ENCODE results near the gene UMAD1. TPM values are rescaled to one million over a fixed set of nuclear protein-coding genes. Genes with fewer than 3 reads are reported as not detected.

UMAD1 gene
- total RNA-seq, 1 donor from 2014 or later, result 13.9 TPM

GRCh38 chr7:7832518-7832917 lies 192.0 kb downstream of the UMAD1 start:
- H3K4me3 Mint-ChIP-seq, result no peak overlapping the region
- peaks cover 17% of the 10 kb centered on the region for H3K4me1 Mint-ChIP-seq
- peaks cover 3% of the 10 kb centered on the region for H3K36me3 Mint-ChIP-seq (ENCODE audit: low read depth)
- DNase-seq (no peak), ATAC-seq (ENCODE audit: low read depth) (no peak)
- intact Hi-C loops (cut with micrococcal nuclease), result no loop called here
- H3K27ac Mint-ChIP-seq, result no peak overlapping the region
- H3K27me3 Mint-ChIP-seq, result no peaks in the 10 kb centered on the region
- ChIA-PET CTCF (no interaction called here), POLR2A (no interaction called here)
- TF ChIP-seq CTCF (IDR thresholded peaks at IDR 0.05), result no peak
- H3K9me3 Mint-ChIP-seq, result no peaks in the 10 kb centered on the region

GRCh38 chr7:7834761-7835160 lies 194.2 kb downstream of the UMAD1 start:
- no peak overlapping the region for H3K27ac Mint-ChIP-seq
- ATAC-seq (ENCODE audit: low read depth) (no peak), DNase-seq (no peak)
- H3K27me3 Mint-ChIP-seq, result no peaks in the 10 kb centered on the region
- H3K9me3 Mint-ChIP-seq, result no peaks in the 10 kb centered on the region
- H3K4me1 Mint-ChIP-seq, result peaks cover 17% of the 10 kb centered on the region
- no peak for TF ChIP-seq CTCF (IDR thresholded peaks at IDR 0.05)
- CTCF ChIA-PET, result no interaction called here
- intact Hi-C loops (cut with micrococcal nuclease), result no loop called here
- H3K4me3 Mint-ChIP-seq, result no peak overlapping the region
- POLR2A ChIA-PET, result interaction anchor here (1.2 kb wide), 1 partner anchor 14 kb away, joined by 7 read pairs; no protein-coding TSS in a partner anchor
- H3K36me3 Mint-ChIP-seq (ENCODE audit: low read depth), result peaks cover 3% of the 10 kb centered on the region

DNA sequence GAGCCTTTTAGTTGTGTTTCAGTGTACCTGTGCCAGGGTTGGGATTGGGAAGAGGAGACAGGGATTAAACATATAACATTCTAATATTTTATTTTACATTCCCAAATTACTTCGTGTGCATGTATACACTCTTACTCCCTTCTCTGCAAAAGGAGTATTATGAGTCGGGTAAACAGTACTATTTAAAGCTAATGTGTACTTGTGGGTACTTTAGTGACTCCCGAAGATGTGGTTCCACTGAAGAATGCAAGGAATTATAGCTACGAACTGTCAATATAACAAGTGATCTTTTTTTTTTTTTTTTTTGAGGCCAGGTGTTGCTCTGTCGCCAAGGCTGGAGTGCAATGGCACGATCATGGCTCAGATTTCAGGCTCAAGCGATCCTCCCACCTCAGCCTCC lies 200.5 kb downstream of the UMAD1 start:
- Mint-ChIP-seq H3K4me3 (no peak overlapping the region), H3K27ac (no peak overlapping the region), H3K4me1 (peaks cover 2% of the 10 kb centered on the region), H3K9me3 (no peaks in the 10 kb centered on the region), H3K27me3 (no peaks in the 10 kb centered on the region), H3K36me3 (ENCODE audit: low read depth) (no peaks in the 10 kb centered on the region)
- CTCF ChIA-PET, result interaction anchor here (1.3 kb wide), 1 partner anchor 160 kb away, joined by 3 read pairs; no protein-coding TSS in a partner anchor
- ATAC-seq (ENCODE audit: low read depth), result no peak
- POLR2A ChIA-PET, result no interaction called here
- no peak for TF ChIP-seq CTCF (IDR thresholded peaks at IDR 0.05)
- intact Hi-C loops (cut with micrococcal nuclease), result no loop called here
- DNase-seq, result no peak

GRCh38 chr7:7843240-7843639 lies 202.7 kb downstream of the UMAD1 start:
- Mint-ChIP-seq H3K4me1 (peaks cover 6% of the 10 kb centered on the region), H3K36me3 (ENCODE audit: low read depth) (no peaks in the 10 kb centered on the region), H3K27ac (no peak overlapping the region), H3K27me3 (no peaks in the 10 kb centered on the region), H3K9me3 (no peaks in the 10 kb centered on the region), H3K4me3 (no peak overlapping the region)
- no peak for DNase-seq
- ATAC-seq (ENCODE audit: low read depth), result no peak
- no peak for TF ChIP-seq CTCF (IDR thresholded peaks at IDR 0.05)
- ChIA-PET CTCF (no interaction called here), POLR2A (no interaction called here)
- intact Hi-C loops (cut with micrococcal nuclease), result no loop called here

DNA sequence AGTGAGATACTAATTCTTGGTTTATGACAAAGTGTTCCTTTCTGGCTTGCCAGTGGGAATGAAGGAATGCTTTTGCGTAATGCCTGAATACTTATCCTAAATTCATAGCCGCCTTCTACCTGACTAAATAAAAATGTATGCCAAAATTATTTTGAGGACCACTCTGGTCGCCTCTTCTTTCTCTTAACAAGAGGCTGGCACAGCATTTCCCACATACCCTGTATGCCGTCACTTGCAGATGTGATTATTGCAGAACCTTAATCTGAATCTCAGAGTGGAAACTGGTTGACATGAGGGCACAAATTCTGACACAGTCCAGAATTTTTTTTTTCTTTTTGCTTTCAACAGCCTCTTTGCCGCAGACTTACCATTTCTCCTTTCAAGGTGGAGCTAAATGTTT lies 203.4 kb downstream of the UMAD1 start:
- no peaks in the 10 kb centered on the region for H3K27me3 Mint-ChIP-seq
- H3K4me3 Mint-ChIP-seq, result no peak overlapping the region
- DNase-seq (no peak), ATAC-seq (ENCODE audit: low read depth) (no peak)
- peaks cover 11% of the 10 kb centered on the region for H3K4me1 Mint-ChIP-seq
- ChIA-PET CTCF (interaction anchor here (1.0 kb wide), 1 partner anchor 83 kb away, joined by 4 read pairs; no protein-coding TSS in a partner anchor), POLR2A (no interaction called here)
- H3K9me3 Mint-ChIP-seq, result no peaks in the 10 kb centered on the region
- H3K36me3 Mint-ChIP-seq (ENCODE audit: low read depth), result no peaks in the 10 kb centered on the region
- intact Hi-C loops (cut with micrococcal nuclease), result no loop called here
- no peak for TF ChIP-seq CTCF (IDR thresholded peaks at IDR 0.05)
- no peak overlapping the region for H3K27ac Mint-ChIP-seq

Data from activated B cell treated with CpG ODN at 0.5 μM for 24 hours (primary cell).